ENCODE measurements around the gene USP12. TPM values are rescaled to one million over a fixed set of nuclear protein-coding genes. Genes with fewer than 3 reads are reported as not detected.

The USP12 gene
- total RNA-seq, 1 experiment from 2014 or later, result 26.1 TPM

DNA sequence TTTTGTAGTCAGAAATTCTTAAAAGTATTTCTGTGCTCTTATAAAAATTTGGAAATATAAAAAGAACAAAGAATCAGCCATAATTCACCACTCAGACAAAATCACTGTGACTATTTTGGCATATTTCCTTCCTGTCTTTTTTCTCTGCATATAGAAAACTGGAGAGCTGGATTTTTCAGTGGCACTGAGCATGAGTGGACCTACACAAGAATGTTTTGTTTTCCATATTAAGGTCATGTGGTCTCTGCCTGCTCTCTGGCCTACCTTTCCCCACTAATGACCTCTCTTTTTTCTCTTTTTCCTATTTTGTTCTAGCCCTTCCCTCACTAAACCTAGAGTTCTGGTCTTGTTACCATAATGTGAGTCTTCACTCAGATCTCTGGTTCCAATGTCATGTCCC lies 17.6 kb upstream of the USP12 start:
- Mint-ChIP-seq H3K4me3 (no peak overlapping the region), H3K36me3 (no peaks in the 10 kb centered on the region), H3K27me3 (ENCODE audit: low read depth) (no peaks in the 10 kb centered on the region), H3K9me3 (no peaks in the 10 kb centered on the region), H3K27ac (no peak overlapping the region), H3K4me1 (0 out of 2 replicates have a peak, but pooled peaks cover 6% of the 10 kb centered on the region)
- ATAC-seq, result no peak
- POLR2A ChIA-PET, result interaction anchor here (0.7 kb wide), 1 partner anchor 148 kb away, joined by 3 read pairs; no protein-coding TSS in a partner anchor
- DNase-seq (ENCODE audit: low spot score), result no peak
- CTCF ChIA-PET, result interaction anchor here (0.6 to 0.7 kb wide), 2 partner anchors 150 to 186 kb away, joined by 3 to 6 read pairs; no protein-coding TSS in a partner anchor
- TF ChIP-seq, protein P1, sequence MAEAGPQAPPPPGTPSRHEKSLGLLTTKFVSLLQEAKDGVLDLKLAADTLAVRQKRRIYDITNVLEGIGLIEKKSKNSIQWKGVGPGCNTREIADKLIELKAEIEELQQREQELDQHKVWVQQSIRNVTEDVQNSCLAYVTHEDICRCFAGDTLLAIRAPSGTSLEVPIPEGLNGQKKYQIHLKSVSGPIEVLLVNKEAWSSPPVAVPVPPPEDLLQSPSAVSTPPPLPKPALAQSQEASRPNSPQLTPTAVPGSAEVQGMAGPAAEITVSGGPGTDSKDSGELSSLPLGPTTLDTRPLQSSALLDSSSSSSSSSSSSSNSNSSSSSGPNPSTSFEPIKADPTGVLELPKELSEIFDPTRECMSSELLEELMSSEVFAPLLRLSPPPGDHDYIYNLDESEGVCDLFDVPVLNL (CRISPR knock-in tag; IDR thresholded peaks at IDR 0.05; ENCODE audit: borderline replicate concordance, low read depth), result no peak
- TF ChIP-seq NFYB (CRISPR knock-in tag; conservative IDR thresholded peaks at IDR 0.05; ENCODE audit: low read depth), result no peak
- TF ChIP-seq, protein P2, sequence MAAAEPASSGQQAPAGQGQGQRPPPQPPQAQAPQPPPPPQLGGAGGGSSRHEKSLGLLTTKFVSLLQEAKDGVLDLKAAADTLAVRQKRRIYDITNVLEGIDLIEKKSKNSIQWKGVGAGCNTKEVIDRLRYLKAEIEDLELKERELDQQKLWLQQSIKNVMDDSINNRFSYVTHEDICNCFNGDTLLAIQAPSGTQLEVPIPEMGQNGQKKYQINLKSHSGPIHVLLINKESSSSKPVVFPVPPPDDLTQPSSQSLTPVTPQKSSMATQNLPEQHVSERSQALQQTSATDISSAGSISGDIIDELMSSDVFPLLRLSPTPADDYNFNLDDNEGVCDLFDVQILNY (CRISPR knock-in tag; IDR thresholded peaks at IDR 0.05), result no peak

DNA sequence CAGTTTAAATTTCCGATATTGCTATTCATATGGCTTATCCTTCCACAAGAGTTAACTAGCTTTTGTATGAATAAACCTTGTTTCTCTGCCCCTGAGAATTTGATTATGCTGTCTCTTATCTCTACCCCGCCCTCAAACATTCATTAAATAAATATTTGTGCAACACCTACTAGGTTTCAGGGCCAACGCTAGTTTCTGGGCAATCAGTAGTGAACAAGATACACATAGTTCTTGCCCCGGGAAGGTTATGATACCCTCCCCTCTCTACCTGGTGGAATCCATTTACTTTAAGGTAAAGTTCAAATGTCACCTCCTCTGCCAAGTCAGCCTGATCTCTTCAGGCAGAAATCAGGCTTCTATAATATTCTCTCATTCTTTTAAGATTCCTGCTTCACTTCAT lies 16.6 kb upstream of the USP12 start:
- no peak overlapping the region for H3K27ac Mint-ChIP-seq
- no peaks in the 10 kb centered on the region for H3K27me3 Mint-ChIP-seq (ENCODE audit: low read depth)
- no peak overlapping the region for H3K4me3 Mint-ChIP-seq
- ATAC-seq (no peak), DNase-seq (ENCODE audit: low spot score) (no peak)
- TF ChIP-seq, protein P3, sequence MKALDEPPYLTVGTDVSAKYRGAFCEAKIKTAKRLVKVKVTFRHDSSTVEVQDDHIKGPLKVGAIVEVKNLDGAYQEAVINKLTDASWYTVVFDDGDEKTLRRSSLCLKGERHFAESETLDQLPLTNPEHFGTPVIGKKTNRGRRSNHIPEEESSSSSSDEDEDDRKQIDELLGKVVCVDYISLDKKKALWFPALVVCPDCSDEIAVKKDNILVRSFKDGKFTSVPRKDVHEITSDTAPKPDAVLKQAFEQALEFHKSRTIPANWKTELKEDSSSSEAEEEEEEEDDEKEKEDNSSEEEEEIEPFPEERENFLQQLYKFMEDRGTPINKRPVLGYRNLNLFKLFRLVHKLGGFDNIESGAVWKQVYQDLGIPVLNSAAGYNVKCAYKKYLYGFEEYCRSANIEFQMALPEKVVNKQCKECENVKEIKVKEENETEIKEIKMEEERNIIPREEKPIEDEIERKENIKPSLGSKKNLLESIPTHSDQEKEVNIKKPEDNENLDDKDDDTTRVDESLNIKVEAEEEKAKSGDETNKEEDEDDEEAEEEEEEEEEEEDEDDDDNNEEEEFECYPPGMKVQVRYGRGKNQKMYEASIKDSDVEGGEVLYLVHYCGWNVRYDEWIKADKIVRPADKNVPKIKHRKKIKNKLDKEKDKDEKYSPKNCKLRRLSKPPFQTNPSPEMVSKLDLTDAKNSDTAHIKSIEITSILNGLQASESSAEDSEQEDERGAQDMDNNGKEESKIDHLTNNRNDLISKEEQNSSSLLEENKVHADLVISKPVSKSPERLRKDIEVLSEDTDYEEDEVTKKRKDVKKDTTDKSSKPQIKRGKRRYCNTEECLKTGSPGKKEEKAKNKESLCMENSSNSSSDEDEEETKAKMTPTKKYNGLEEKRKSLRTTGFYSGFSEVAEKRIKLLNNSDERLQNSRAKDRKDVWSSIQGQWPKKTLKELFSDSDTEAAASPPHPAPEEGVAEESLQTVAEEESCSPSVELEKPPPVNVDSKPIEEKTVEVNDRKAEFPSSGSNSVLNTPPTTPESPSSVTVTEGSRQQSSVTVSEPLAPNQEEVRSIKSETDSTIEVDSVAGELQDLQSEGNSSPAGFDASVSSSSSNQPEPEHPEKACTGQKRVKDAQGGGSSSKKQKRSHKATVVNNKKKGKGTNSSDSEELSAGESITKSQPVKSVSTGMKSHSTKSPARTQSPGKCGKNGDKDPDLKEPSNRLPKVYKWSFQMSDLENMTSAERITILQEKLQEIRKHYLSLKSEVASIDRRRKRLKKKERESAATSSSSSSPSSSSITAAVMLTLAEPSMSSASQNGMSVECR (CRISPR knock-in tag; IDR thresholded peaks at IDR 0.05; ENCODE audit: borderline replicate concordance), result no peak
- no peak for TF ChIP-seq RORB (CRISPR knock-in tag; IDR thresholded peaks at IDR 0.05)
- no peak for TF ChIP-seq NR3C1 (CRISPR knock-in tag; conservative IDR thresholded peaks at IDR 0.05; ENCODE audit: low read depth)
- no peak for TF ChIP-seq ZNF219 (CRISPR knock-in tag; IDR thresholded peaks at IDR 0.05; ENCODE audit: borderline replicate concordance)
- TF ChIP-seq, protein P4, sequence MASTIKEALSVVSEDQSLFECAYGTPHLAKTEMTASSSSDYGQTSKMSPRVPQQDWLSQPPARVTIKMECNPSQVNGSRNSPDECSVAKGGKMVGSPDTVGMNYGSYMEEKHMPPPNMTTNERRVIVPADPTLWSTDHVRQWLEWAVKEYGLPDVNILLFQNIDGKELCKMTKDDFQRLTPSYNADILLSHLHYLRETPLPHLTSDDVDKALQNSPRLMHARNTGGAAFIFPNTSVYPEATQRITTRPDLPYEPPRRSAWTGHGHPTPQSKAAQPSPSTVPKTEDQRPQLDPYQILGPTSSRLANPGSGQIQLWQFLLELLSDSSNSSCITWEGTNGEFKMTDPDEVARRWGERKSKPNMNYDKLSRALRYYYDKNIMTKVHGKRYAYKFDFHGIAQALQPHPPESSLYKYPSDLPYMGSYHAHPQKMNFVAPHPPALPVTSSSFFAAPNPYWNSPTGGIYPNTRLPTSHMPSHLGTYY (CRISPR knock-in tag; IDR thresholded peaks at IDR 0.05), result no peak
- TF ChIP-seq NFATC4 (CRISPR knock-in tag; IDR thresholded peaks at IDR 0.05), result no peak
- TF ChIP-seq NFYB (CRISPR knock-in tag; conservative IDR thresholded peaks at IDR 0.05; ENCODE audit: low read depth), result no peak
- no peak for TF ChIP-seq CREB1 (CRISPR knock-in tag; IDR thresholded peaks at IDR 0.05)
- no peak for TF ChIP-seq SMAD3 (CRISPR knock-in tag; IDR thresholded peaks at IDR 0.05; ENCODE audit: borderline replicate concordance)
- TF ChIP-seq KAT7 (CRISPR knock-in tag; IDR thresholded peaks at IDR 0.05; ENCODE audit: borderline replicate concordance), result no peak
- TF ChIP-seq, protein P5, sequence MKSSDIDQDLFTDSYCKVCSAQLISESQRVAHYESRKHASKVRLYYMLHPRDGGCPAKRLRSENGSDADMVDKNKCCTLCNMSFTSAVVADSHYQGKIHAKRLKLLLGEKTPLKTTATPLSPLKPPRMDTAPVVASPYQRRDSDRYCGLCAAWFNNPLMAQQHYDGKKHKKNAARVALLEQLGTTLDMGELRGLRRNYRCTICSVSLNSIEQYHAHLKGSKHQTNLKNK (CRISPR knock-in tag; IDR thresholded peaks at IDR 0.05), result no peak
- no peak for TF ChIP-seq EMX1 (CRISPR knock-in tag; IDR thresholded peaks at IDR 0.05)
- no peak for TF ChIP-seq CBFB (CRISPR knock-in tag; IDR thresholded peaks at IDR 0.05; ENCODE audit: low read depth)
- no peak for TF ChIP-seq ZNF396 (CRISPR knock-in tag; IDR thresholded peaks at IDR 0.05; ENCODE audit: borderline replicate concordance)
- H3K9me3 Mint-ChIP-seq, result no peaks in the 10 kb centered on the region
- H3K36me3 Mint-ChIP-seq, result no peaks in the 10 kb centered on the region
- CTCF ChIA-PET, result interaction anchor here (1.0 kb wide), 1 partner anchor 10 kb away, joined by 4 read pairs; no protein-coding TSS in a partner anchor
- H3K4me1 Mint-ChIP-seq, result 0 out of 2 replicates have a peak, but pooled peaks cover 4% of the 10 kb centered on the region
- POLR2A ChIA-PET, result no interaction called here
